ENCODE measurements around the gene SLC15A2.
"Not testable (repeated sequence)": the region's sequence is repeated elsewhere in the genome, so short reads cannot be mapped to it uniquely, and the experiment has no call there.

Gene SLC15A2

GRCh38 chr3:121924734-121925133 lies 30.5 kb downstream of the SLC15A2 start:
- DNase-seq = no peak

- no peak for DNase-seq
Observed at GRCh38 chr3:121926380-121926779, 32.2 kb downstream of the SLC15A2 start.

GRCh38 chr3:121938141-121938855 lies 44.1 kb downstream of the SLC15A2 start:
- DNase-seq = not testable (repeated sequence)

GRCh38 chr3:121941592-121941991 lies 47.4 kb downstream of the SLC15A2 start:
- DNase-seq = no peak

GRCh38 chr3:121942116-121942786 lies 48.0 kb downstream of the SLC15A2 start:
- peak; percentile 10 for DNase-seq

GRCh38 chr3:121943431-121943830 lies 49.2 kb downstream of the SLC15A2 start:
- no peak for DNase-seq

GRCh38 chr3:121948641-121949040 lies 54.4 kb downstream of the SLC15A2 start:
- DNase-seq = no peak

- peak; percentile 9 for DNase-seq
Observed at GRCh38 chr3:121951291-121951919, 57.2 kb downstream of the SLC15A2 start.

- DNase-seq = no peak
Observed at GRCh38 chr3:121956363-121956762, 62.2 kb downstream of the SLC15A2 start.

GRCh38 chr3:121957674-121958415 lies 63.6 kb downstream of the SLC15A2 start:
- no peak for DNase-seq

GRCh38 chr3:121958801-121959200 lies 64.6 kb downstream of the SLC15A2 start:
- DNase-seq = no peak

- no peak for DNase-seq
Observed at GRCh38 chr3:121961283-121961682, 67.1 kb downstream of the SLC15A2 start.

- no peak for DNase-seq
Observed at GRCh38 chr3:121962443-121962842, 68.2 kb downstream of the SLC15A2 start.

- no peak for DNase-seq
Observed at GRCh38 chr3:121963608-121964007, 69.4 kb downstream of the SLC15A2 start.

- no peak for DNase-seq
Observed at GRCh38 chr3:121969631-121970030, 75.4 kb downstream of the SLC15A2 start.

- DNase-seq = no peak
Observed at GRCh38 chr3:121970047-121970446, 75.8 kb downstream of the SLC15A2 start.

- DNase-seq = no peak
Observed at GRCh38 chr3:121974601-121975111, 80.5 kb downstream of the SLC15A2 start.

GRCh38 chr3:121975702-121976302 lies 81.6 kb downstream of the SLC15A2 start:
- DNase-seq = no peak

GRCh38 chr3:121976727-121977126 lies 82.5 kb downstream of the SLC15A2 start:
- no peak for DNase-seq

- DNase-seq = no peak
Observed at GRCh38 chr3:121979246-121979645, 85.0 kb downstream of the SLC15A2 start.

GRCh38 chr3:121979734-121980449 lies 85.7 kb downstream of the SLC15A2 start:
- DNase-seq = no peak

GRCh38 chr3:121980450-121980796 lies 86.2 kb downstream of the SLC15A2 start:
- no peak for DNase-seq

All from right kidney (tissue), 1 donor.